Suprapubic skin (tissue), 4 donors: ENCODE results near the gene GNB2. TPM values are rescaled to one million over a fixed set of nuclear protein-coding genes. Genes with fewer than 3 reads are reported as not detected.

Experiments used
- DNase-seq, 2 donors: peaks; one replicate each; pipeline ENCODE4 v3.0.0-alpha.2; 2019; ENCODE audit warnings: low spot score in 2 of 2
- H3K27ac ChIP-seq: fragments of 200-600 bp; sonication (generic); one replicate; pipeline ENCODE4 v1.5.1; 2019
- H3K27me3 ChIP-seq: fragments of 200-600 bp; sonication (generic); one replicate; pipeline ENCODE4 v1.5.1; 2019
- H3K36me3 ChIP-seq: fragments of 200-600 bp; sonication (generic); one replicate; pipeline ENCODE4 v1.5.1; 2019
- H3K4me1 ChIP-seq: fragments of 200-600 bp; sonication (generic); one replicate; pipeline ENCODE4 v1.5.1; 2019
- H3K4me3 ChIP-seq: fragments of 200-600 bp; sonication (generic); one replicate; pipeline ENCODE4 v1.5.1; 2019; ENCODE audit warnings: mild to moderate bottlenecking
- H3K9me3 ChIP-seq: fragments of 200-600 bp; sonication (generic); one replicate; pipeline ENCODE4 v1.5.1; 2019
- CTCF ChIP-seq, 2 donors: fragments of 200-600 bp in 1 of 2; fragments of 450-650 bp in 1 of 2; sonication (generic) in 1 of 2; IDR thresholded peaks; one replicate each; pipeline ENCODE4 v1.5.1; 2016 to 2019; ENCODE audit warnings: antibody characterized with exemption in 2 of 2, mild to moderate bottlenecking in 1 of 2, moderate library complexity in 1 of 2
- EP300 ChIP-seq: sonication (generic); formaldehyde crosslinking; IDR thresholded peaks from one replicate; pipeline ENCODE4 v1.6.1; 2017; ENCODE audit warnings: antibody characterized with exemption
- POLR2A ChIP-seq, 2 donors: fragments of 450-650 bp; IDR thresholded peaks; one replicate each; pipeline ENCODE4 v1.6.1; 2017; ENCODE audit warnings: antibody characterized with exemption in 2 of 2, mild to moderate bottlenecking in 2 of 2, moderate library complexity in 2 of 2
- POLR2AphosphoS5 ChIP-seq, 3 donors: sonication (generic); formaldehyde crosslinking; IDR thresholded peaks; one replicate each; pipeline ENCODE4 v1.6.1; 2017; ENCODE audit warnings: antibody characterized with exemption in 3 of 3
- WGBS: methylation state at CpG from one replicate; pipeline ENCODE4 v1.1.5; 2018; 5-methylcytosine and 5-hydroxymethylcytosine counted together
- total RNA-seq, 4 donors: library from RNA; depleted of rRNA; stranded (reverse); fragments of >200 nt; gene quantifications; one replicate each; pipeline ENCODE4 v1.1.0, GENCODE V29; 2016

GNB2 gene
- total RNA-seq, 4 donors from 2014 or later, result 228 to 311 (median 300) TPM

GRCh38 chr7:100640517-100641440 lies 32.8 kb upstream of the GNB2 start:
- Histone ChIP-seq H3K36me3 (no peaks in the 10 kb centered on the region), H3K27ac (no peak overlapping the region), H3K4me1 (no peaks in the 10 kb centered on the region), H3K27me3 (peaks cover 21% of the 10 kb centered on the region), H3K9me3 (no peaks in the 10 kb centered on the region), H3K4me3 (no peak overlapping the region)
- no peak for DNase-seq
- WGBS, result 66% methylated on average over 7 of the region's 24 CpGs
- no peak for TF ChIP-seq POLR2A (IDR thresholded peaks at IDR 0.05)
- no peak for TF ChIP-seq EP300
- TF ChIP-seq CTCF (IDR thresholded peaks at IDR 0.05), result no peak
- TF ChIP-seq POLR2AphosphoS5 (IDR thresholded peaks at IDR 0.05), result no peak

DNA sequence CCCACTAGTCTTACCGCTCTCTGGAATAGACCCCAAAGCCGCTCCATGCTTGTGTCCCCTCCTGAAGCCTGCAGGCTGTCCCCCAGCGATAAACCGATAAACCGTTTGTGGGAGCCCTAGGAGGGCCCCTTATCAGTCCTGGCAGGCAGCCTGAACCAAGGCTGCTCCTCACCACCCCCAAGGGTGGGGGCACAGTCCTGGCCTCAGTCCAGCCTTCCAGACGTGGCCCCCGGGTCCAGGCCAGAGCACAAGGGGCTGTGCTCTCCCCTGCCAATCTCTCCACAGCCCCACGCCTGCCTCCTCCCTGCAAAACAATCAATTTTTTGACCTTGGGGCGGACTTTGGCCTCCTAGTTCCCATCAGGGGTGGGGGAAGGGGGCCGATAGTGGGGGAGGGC lies 32.1 kb upstream of the GNB2 start, which contains the start of gene TFR2:
Gene TFR2 (minus strand): TSS at position 90 of the 397 bp plus-strand sequence. CDS start 43 bp downstream, at position 47.
- 75% methylated on average over 4 of the region's 10 CpGs for WGBS
- no peak within 1 kb of the TSS for H3K27ac ChIP-seq
- H3K27me3 ChIP-seq, result peaks cover 28% of the 10 kb centered on the region
- DNase-seq, result no peak
- no peaks in the 10 kb centered on the region for H3K36me3 ChIP-seq
- H3K4me3 ChIP-seq, result no peak within 1 kb of the TSS
- no peaks in the 10 kb centered on the region for H3K9me3 ChIP-seq
- no peaks in the 10 kb centered on the region for H3K4me1 ChIP-seq
- TF ChIP-seq POLR2AphosphoS5 (IDR thresholded peaks at IDR 0.05), result no peak
- no peak for TF ChIP-seq EP300
- no peak for TF ChIP-seq CTCF (IDR thresholded peaks at IDR 0.05)
- TF ChIP-seq POLR2A (IDR thresholded peaks at IDR 0.05), result no peak

GRCh38 chr7:100641860-100642533 lies 31.5 kb upstream of the GNB2 start:
- WGBS, result 80% methylated on average over 5 of the region's 10 CpGs
- DNase-seq, result no peak
- H3K4me1 ChIP-seq, result no peaks in the 10 kb centered on the region
- H3K4me3 ChIP-seq, result no peak overlapping the region
- H3K36me3 ChIP-seq, result no peaks in the 10 kb centered on the region
- no peak for TF ChIP-seq CTCF (IDR thresholded peaks at IDR 0.05)
- TF ChIP-seq POLR2A (IDR thresholded peaks at IDR 0.05), result no peak
- no peak for TF ChIP-seq POLR2AphosphoS5 (IDR thresholded peaks at IDR 0.05)
- TF ChIP-seq EP300, result no peak
- H3K27me3 ChIP-seq, result peaks cover 33% of the 10 kb centered on the region
- no peaks in the 10 kb centered on the region for H3K9me3 ChIP-seq
- no peak overlapping the region for H3K27ac ChIP-seq

DNA sequence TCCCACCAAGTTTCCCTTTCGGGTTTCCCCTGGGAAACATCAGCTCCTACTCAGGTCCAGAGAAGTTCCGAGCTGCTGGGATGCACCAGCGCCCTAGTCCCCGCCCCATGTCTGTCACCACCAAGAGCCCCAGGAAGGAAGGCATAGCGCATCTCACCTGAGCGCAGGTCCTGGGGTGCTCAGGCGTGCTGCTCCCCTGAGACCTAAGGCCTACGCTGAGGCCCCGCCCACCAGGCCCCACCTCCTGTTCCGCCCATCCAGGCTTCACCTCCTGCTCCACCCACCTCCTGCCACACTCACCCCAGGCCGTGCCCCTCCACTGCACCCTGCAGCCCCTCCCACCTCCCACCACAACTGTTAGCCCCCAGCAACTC lies 31.0 kb upstream of the GNB2 start:
- H3K36me3 ChIP-seq, result no peaks in the 10 kb centered on the region
- no peak overlapping the region for H3K27ac ChIP-seq
- 19% methylated on average over 6 of the region's 11 CpGs for WGBS
- TF ChIP-seq EP300 (no peak), CTCF (IDR thresholded peaks at IDR 0.05) (no peak), POLR2AphosphoS5 (IDR thresholded peaks at IDR 0.05) (no peak), POLR2A (IDR thresholded peaks at IDR 0.05) (no peak)
- no peak for DNase-seq
- H3K4me3 ChIP-seq, result no peak overlapping the region
- H3K9me3 ChIP-seq, result no peaks in the 10 kb centered on the region
- no peaks in the 10 kb centered on the region for H3K4me1 ChIP-seq
- H3K27me3 ChIP-seq, result peaks cover 38% of the 10 kb centered on the region
